NCI-H82 treated with DMSO at 0.1 percent for 48 hours (cell line): ENCODE results near the gene ZFP64.
"Not testable (repeated sequence)": the region's sequence is repeated elsewhere in the genome, so short reads cannot be mapped to it uniquely, and the experiment has no call there.

Source experiments
- DNase-seq: peaks from one replicate; lab custom pipeline; 2025; ENCODE audit not compliant: unreplicated experiment; lab: John Stamatoyannopoulos, UW

Gene ZFP64

GRCh38 chr20:52191132-52191915 lies at the start of gene ZFP64:
Gene ZFP64, minus strand, starts transcription at chr20:52191779. Its CDS starts 143 bp downstream, at chr20:52191636.
- DNase-seq: peak; percentile 51

GRCh38 chr20:52240802-52241201 lies 49.2 kb upstream of the ZFP64 start:
- DNase-seq: no peak

DNA sequence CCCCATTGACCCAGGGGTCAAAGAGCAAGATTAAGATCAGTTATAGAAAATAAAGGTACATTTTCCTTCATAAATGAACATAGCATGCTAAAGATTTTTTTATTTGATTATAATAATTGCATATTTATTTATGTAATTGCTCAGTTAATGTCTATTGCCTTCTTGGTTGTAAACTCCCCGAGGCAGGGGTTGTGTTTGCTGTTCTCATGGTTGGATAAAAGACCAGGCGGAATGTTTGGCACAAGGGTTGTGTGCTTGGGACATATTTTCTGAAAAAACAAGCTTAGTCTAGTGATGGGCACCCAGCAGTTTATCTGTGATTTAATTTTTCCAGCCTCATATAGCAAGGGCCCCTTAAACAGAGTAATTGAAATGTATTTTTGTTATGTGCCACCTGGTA lies 47.5 kb upstream of the ZFP64 start:
- no peak for DNase-seq

DNA sequence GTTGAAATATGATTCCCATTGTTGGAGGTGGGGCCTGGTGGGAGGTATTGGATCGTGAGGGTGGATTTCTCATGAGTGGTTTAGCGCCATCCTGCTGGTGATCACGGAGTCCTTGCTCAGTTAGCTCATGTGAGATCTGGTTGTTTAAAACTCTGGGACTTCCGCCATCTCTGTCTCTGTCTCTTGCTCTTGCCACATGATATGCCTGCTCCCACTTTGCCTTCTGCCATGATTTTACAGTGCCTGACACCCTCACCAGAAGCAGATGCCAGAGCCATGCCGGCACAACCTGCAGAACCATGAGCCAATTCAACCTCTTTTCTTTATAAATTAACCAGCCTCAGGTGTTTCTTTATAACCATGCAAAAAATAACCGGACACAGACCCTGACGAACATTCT lies 44.7 kb upstream of the ZFP64 start:
- DNase-seq: no peak

GRCh38 chr20:52235129-52235528 lies 43.5 kb upstream of the ZFP64 start:
- DNase-seq: no peak

GRCh38 chr20:52234302-52235045 lies 42.9 kb upstream of the ZFP64 start:
- no peak for DNase-seq

GRCh38 chr20:52231230-52231746 lies 39.7 kb upstream of the ZFP64 start:
- DNase-seq: no peak

DNA sequence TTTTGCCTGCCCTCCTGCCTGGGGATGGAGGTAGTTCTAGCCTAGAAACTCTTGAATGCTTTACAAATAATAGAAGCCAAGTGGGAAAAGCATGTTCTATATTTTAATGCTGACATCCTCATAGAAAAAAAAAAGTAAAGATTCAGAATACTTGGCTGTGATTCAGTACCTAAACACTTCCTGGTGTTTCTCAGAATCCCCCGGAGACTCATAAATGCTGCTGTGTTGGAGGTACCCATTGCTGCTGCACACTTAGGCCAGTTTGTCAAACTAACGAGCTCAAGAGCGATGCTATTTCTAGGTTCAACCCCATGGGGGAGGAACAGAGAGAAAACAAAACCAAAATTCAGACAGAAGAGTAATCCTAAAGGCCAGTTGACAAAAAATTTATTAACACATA lies 38.8 kb upstream of the ZFP64 start:
- DNase-seq: peak; percentile 20

DNA sequence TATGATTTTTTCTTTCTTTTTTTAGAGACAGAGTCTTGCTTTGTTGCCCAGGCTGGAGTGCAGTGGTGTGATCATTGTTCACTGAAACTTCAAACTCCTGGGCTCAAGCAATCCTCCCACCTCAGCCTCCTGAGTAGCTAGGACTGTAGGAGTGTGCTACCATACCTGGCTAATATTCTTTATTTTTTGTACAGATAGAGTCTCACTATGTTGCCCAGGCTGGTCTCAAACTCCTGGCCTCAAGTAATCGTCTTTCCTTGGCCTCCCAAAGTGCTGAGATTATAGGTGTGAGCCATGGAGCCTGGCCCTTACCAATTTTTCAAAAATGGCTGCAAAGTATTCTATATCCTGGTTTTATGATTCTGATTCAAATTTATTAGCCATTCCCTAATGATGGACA lies 37.8 kb upstream of the ZFP64 start:
- not testable (repeated sequence) for DNase-seq

- DNase-seq: peak; percentile 91
Measured at GRCh38 chr20:52226370-52226769, 34.8 kb upstream of the ZFP64 start.

- peak; percentile 13 for DNase-seq
Measured at GRCh38 chr20:52224920-52225319, 33.3 kb upstream of the ZFP64 start.

GRCh38 chr20:52221362-52221761 lies 29.8 kb upstream of the ZFP64 start:
- DNase-seq: not testable (repeated sequence)

- DNase-seq: not testable (repeated sequence)
Measured at GRCh38 chr20:52220891-52221290, 29.3 kb upstream of the ZFP64 start.

DNA sequence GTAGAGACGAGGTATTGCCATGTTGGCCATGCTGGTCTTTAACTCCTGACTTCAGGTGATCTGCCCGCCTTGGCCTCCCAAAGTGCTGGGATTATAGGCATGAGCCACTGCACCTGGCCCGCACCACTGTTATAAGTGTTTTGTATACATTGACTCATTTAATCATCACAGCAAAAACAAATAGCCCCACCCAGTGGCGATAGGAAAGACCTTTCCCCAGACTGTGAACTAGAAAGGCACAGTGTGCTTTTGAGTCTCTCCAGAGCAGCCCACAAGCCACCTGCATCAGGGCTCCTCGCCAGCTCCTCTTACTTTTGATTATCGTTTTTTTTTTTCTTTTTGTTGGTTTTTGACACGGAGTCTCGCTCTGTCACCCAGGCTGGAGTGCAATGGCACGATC lies 27.9 kb upstream of the ZFP64 start:
- DNase-seq: no peak

- DNase-seq: no peak
Measured at GRCh38 chr20:52217689-52218395, 26.3 kb upstream of the ZFP64 start.

DNA sequence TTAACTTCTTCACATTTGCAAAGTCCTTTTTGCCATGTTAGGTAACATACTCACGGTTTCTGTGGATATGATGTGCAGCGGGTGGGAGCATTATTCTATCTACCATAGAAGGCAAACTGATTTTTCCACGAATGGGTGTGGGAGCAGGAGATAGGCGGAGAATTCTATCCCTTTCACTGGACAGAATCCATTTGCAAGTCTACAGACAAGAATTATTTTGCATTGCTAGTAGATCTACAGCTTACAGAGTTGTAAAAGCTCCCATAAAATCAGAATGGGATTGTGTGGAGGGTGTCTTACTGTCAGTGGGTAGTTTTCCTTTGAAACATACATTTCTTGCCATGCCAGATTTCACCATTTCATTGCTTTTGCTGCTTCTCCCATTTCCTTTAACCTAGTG lies 22.4 kb upstream of the ZFP64 start:
- DNase-seq: no peak

DNA sequence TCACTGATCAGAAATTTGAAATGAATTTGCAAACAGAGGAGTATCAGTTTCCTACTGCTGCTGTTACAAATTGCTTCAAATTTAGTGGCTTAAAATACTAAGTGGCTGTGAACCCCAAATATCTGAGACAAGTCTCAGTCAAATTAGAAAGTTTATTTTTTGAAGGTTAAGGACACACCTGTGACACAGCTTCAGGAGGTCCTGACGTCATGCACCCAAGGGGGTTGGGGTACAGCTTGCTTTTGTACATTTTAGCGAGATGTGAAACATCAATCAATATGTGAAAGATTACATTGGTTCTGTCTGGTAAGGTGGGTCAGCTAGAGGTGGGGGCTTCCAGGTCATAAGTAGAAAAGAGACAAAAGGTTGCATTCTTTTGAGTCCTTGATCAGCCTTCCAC lies 21.4 kb upstream of the ZFP64 start:
- no peak for DNase-seq

DNA sequence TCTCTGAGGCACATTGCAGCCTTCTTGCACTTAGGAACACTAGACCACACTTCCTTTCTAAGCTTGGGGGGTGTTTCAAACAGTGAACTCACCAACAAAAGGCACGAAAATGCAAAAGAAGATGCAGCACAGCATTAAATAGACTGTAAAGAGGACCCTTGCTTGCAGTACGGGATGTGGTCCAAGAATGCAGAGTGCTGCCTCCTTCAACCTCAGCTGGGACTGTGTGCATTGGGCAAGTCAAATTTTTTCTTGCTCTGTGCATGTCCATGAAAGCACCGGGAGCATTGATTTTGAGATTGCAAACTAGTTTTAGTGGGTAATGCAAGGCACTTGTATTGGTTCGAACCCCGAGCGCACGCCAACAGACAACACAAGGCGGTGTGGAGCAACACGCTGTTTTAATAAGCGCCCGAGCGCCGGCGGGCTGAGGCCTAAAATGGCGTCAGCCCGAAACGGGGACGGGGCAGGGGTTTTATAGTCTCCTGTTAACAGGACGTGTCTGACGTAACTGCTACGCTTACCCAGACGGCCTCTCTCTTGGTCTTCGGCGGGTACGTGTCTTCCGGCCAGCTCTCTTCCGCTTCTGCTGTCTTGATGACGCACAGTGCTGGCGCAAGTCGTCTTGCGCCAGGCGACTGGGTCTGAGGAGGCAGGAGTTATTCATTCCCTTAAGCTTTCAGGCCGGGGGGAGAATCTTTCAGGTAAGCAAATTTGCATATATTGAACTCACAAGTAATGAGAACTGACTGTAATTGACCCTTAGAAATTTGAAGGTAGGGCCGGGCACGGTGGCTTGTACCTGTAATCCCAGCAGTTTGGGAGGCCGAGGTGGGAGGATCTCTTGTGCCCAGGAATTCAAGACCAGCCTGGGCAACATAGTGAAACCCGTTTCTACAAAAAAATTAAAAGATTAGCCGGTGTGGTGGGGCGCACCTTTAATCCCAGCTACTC lies 18.7 kb upstream of the ZFP64 start:
- DNase-seq: no peak

DNA sequence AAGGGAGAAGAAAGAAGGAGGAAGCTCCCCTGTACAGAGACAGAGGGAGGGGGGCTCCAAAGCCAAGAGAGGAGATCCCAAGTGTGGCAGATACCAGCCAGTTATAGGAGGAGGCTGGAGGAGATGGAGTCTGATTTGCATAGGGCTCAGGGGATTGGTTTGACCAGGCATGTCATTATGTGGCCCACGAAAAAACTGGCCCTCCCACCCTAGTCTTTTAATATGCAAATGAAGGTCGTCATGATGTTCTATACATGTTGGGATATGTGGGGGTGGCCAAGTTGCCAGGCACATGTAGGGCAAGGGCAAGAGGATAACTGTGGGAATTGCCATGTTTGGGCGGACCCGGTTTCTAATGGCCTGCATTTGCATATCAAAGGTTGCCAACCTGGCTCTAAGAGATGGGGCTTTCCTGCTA lies 17.6 kb upstream of the ZFP64 start:
- DNase-seq: no peak

GRCh38 chr20:52207020-52207810 lies 15.6 kb upstream of the ZFP64 start:
- DNase-seq: no peak
